Testis (tissue), 2 donors: ENCODE results near the gene PARL.

Experiments used
- POLR2A ChIP-seq: fragments of 450-650 bp; IDR thresholded peaks from one replicate; pipeline ENCODE4 v1.6.1; 2017; ENCODE audit warnings: antibody characterized with exemption, mild to moderate bottlenecking, moderate library complexity
- TF ChIP-seq, protein P1 (sequence below), 3 experiments: fragments of 450-650 bp in 2 of 3; fragments of 200-600 bp in 1 of 3; sonication (generic) in 1 of 3; IDR thresholded peaks; one replicate each; pipeline ENCODE4 v1.5.1; 2016 to 2019; ENCODE audit warnings: antibody characterized with exemption in 3 of 3, mild to moderate bottlenecking in 2 of 3, moderate library complexity in 1 of 3

DNA sequence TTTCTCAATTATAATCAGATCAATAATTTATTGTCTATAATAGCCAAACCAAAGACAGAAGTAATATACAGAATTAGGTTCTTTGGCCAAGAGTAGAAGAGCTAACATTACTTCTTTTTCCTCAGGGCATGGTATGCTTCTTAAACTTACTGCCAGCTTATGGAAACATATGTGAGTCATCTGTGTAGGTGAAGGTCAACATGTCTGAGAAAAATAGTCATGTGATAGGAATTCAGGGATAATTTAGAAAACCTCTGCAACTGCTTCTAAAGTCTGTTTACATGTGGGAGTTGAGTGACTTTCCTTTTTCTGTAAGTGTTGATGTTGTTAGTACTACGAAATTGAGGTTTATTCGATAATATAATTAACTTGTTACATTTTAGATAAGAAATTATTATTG lies 40.1 kb downstream of the PARL start:
- TF ChIP-seq, protein P1, sequence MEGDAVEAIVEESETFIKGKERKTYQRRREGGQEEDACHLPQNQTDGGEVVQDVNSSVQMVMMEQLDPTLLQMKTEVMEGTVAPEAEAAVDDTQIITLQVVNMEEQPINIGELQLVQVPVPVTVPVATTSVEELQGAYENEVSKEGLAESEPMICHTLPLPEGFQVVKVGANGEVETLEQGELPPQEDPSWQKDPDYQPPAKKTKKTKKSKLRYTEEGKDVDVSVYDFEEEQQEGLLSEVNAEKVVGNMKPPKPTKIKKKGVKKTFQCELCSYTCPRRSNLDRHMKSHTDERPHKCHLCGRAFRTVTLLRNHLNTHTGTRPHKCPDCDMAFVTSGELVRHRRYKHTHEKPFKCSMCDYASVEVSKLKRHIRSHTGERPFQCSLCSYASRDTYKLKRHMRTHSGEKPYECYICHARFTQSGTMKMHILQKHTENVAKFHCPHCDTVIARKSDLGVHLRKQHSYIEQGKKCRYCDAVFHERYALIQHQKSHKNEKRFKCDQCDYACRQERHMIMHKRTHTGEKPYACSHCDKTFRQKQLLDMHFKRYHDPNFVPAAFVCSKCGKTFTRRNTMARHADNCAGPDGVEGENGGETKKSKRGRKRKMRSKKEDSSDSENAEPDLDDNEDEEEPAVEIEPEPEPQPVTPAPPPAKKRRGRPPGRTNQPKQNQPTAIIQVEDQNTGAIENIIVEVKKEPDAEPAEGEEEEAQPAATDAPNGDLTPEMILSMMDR (IDR thresholded peaks at IDR 0.05) = no peak
- TF ChIP-seq POLR2A = no peak
